ENCODE data around the gene GAB1. TPM values are rescaled to one million over a fixed set of nuclear protein-coding genes. Genes with fewer than 3 reads are reported as not detected.

Gene GAB1
- total RNA-seq, 1 donor from 2014 or later = 77.4 TPM

- intact Hi-C loops (cut with DNase I) = no loop called here
- ATAC-seq (no peak), DNase-seq (ENCODE audit: missing footprints) (no peak)
These were observed 17.1 kb downstream of the GAB1 start for GRCh38 chr4:143353797-143354196.

GRCh38 chr4:143354990-143355389 is 18.3 kb downstream of the GAB1 start:
- ATAC-seq (no peak), DNase-seq (ENCODE audit: missing footprints) (no peak)
- intact Hi-C loops (cut with DNase I) = loop anchor here (5.0 kb wide), 1 partner anchor 42 kb away; no protein-coding TSS in a partner anchor

GRCh38 chr4:143355540-143356217 is 19.0 kb downstream of the GAB1 start:
- no peak for DNase-seq (ENCODE audit: missing footprints)
- intact Hi-C loops (cut with DNase I) = loop anchor here (5.0 kb wide), 1 partner anchor 42 kb away; no protein-coding TSS in a partner anchor
- no peak for ATAC-seq

GRCh38 chr4:143356493-143356892 is 19.8 kb downstream of the GAB1 start:
- peak; percentile 34 for ATAC-seq
- intact Hi-C loops (cut with DNase I) = loop anchor here (5.0 kb wide), 1 partner anchor 41 kb away; no protein-coding TSS in a partner anchor
- no peak for DNase-seq (ENCODE audit: missing footprints)

GRCh38 chr4:143357161-143357845 is 20.6 kb downstream of the GAB1 start:
- no peak for ATAC-seq
- intact Hi-C loops (cut with DNase I) = loop anchor here (5.0 kb wide), 1 partner anchor 40 kb away; no protein-coding TSS in a partner anchor
- no peak for DNase-seq (ENCODE audit: missing footprints)

- ATAC-seq (no peak), DNase-seq (ENCODE audit: missing footprints) (no peak)
- intact Hi-C loops (cut with DNase I) = loop anchor here (5.0 kb wide), 1 partner anchor 39 kb away; no protein-coding TSS in a partner anchor
These were observed 21.7 kb downstream of the GAB1 start for GRCh38 chr4:143358419-143358818.

GRCh38 chr4:143358923-143359643 is 22.4 kb downstream of the GAB1 start:
- intact Hi-C loops (cut with DNase I) = loop anchor here (5.0 kb wide), 1 partner anchor 38 kb away; no protein-coding TSS in a partner anchor
- ATAC-seq (peak; percentile 32), DNase-seq (ENCODE audit: missing footprints) (no peak)

GRCh38 chr4:143359644-143360193 is 23.0 kb downstream of the GAB1 start:
- ATAC-seq (no peak), DNase-seq (ENCODE audit: missing footprints) (no peak)
- intact Hi-C loops (cut with DNase I) = loop anchor here (5.0 kb wide), 1 partner anchor 38 kb away; no protein-coding TSS in a partner anchor

GRCh38 chr4:143360838-143361625 is 24.4 kb downstream of the GAB1 start:
- intact Hi-C loops (cut with DNase I) = no loop called here

GRCh38 chr4:143362349-143363046 is 25.8 kb downstream of the GAB1 start:
- DNase-seq (ENCODE audit: missing footprints) (no peak), ATAC-seq (no peak)
- intact Hi-C loops (cut with DNase I) = no loop called here

More at GRCh38 chr4:143360838-143361625, 24.4 kb downstream of the GAB1 start:
- ATAC-seq = no peak
- no peak for DNase-seq (ENCODE audit: missing footprints)

- DNase-seq (ENCODE audit: missing footprints) = no peak
- intact Hi-C loops (cut with DNase I) = no loop called here
- ATAC-seq = no peak
These were observed 26.7 kb downstream of the GAB1 start for GRCh38 chr4:143363332-143363731.

- DNase-seq (ENCODE audit: missing footprints) (no peak), ATAC-seq (no peak)
- intact Hi-C loops (cut with DNase I) = no loop called here
These were observed 27.4 kb downstream of the GAB1 start for GRCh38 chr4:143364063-143364462.

- DNase-seq (ENCODE audit: missing footprints) = no peak
- ATAC-seq = no peak
- intact Hi-C loops (cut with DNase I) = no loop called here
These were observed 31.2 kb downstream of the GAB1 start for GRCh38 chr4:143367863-143368262.

- intact Hi-C loops (cut with DNase I) = no loop called here
- DNase-seq (ENCODE audit: missing footprints) = no peak
- ATAC-seq = peak; percentile 46
These were observed 32.9 kb downstream of the GAB1 start for GRCh38 chr4:143369552-143369951.

- DNase-seq (ENCODE audit: missing footprints) (no peak), ATAC-seq (no peak)
- intact Hi-C loops (cut with DNase I) = no loop called here
These were observed 35.6 kb downstream of the GAB1 start for GRCh38 chr4:143372093-143372915.

- intact Hi-C loops (cut with DNase I) = no loop called here
- ATAC-seq (no peak), DNase-seq (ENCODE audit: missing footprints) (no peak)
These were observed 37.6 kb downstream of the GAB1 start for GRCh38 chr4:143374255-143374654.

- ATAC-seq (no peak), DNase-seq (ENCODE audit: missing footprints) (no peak)
- intact Hi-C loops (cut with DNase I) = no loop called here
These were observed 38.1 kb downstream of the GAB1 start for GRCh38 chr4:143374771-143375170.

Data from Right ventricle myocardium inferior (tissue), 1 donor.